Measurements from ENCODE around the gene DKK3.

DKK3 gene

GRCh38 chr11:11960687-11961086, 47.7 kb downstream of the DKK3 start:
- no peak for TF ChIP-seq CTCF (IDR thresholded peaks at IDR 0.05)

DNA sequence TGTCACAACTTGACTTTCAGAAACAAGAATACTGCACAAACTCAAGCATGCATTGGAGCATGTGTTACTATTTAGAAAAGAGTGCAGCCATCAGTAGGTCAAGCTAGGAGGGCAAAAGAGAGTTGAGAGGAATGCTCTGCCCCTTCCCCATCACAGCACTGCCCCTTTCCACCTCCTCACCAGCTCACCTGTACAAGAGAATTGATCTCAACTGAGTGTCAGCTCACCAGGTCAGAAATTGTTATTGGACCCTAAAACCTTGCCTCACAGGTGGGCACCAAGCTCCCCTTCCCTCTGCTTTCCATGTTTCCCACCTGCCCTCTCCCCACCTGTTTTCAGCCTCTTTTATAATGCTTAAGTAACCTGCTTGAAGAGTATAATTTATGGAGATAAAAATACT, 48.8 kb downstream of the DKK3 start:
- TF ChIP-seq CTCF (IDR thresholded peaks at IDR 0.05): no peak

GRCh38 chr11:11958403-11959231, 49.8 kb downstream of the DKK3 start:
- TF ChIP-seq CTCF (IDR thresholded peaks at IDR 0.05): no peak

- no peak for TF ChIP-seq CTCF (IDR thresholded peaks at IDR 0.05)
Measured at GRCh38 chr11:11956006-11956405, 52.4 kb downstream of the DKK3 start.

DNA sequence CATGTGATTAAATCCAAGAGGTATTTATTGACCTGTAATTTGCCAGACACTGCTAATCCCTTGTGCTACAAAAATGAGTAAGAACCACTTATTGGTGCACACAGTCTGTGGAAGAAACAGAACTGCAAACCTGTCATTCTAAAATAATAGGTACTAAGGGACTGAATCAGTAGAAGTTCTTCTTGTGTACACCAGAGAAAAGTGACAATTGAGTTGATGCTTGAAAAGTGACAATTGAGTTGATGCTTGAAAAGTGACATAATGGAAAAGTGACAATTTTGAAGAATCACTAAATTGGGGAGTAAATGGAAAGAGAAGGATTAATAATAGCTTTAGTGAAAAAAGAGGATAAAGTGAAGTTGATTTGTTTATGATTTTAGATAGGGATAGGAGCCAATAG, 56.4 kb downstream of the DKK3 start:
- no peak for TF ChIP-seq CTCF (IDR thresholded peaks at IDR 0.05)

GRCh38 chr11:11949482-11949881, 58.9 kb downstream of the DKK3 start:
- TF ChIP-seq CTCF (IDR thresholded peaks at IDR 0.05): no peak

- TF ChIP-seq CTCF (IDR thresholded peaks at IDR 0.05): no peak
Measured at GRCh38 chr11:11948242-11948947, 60.0 kb downstream of the DKK3 start.
